ENCODE results near the gene ABCA2. TPM values are rescaled to one million over a fixed set of nuclear protein-coding genes. Genes with fewer than 3 reads are reported as not detected.

ABCA2 gene
- total and polyA plus RNA-seq, 3 donors from 2014 or later, result 33.6 to 65.5 (median 56.0) TPM

DNA sequence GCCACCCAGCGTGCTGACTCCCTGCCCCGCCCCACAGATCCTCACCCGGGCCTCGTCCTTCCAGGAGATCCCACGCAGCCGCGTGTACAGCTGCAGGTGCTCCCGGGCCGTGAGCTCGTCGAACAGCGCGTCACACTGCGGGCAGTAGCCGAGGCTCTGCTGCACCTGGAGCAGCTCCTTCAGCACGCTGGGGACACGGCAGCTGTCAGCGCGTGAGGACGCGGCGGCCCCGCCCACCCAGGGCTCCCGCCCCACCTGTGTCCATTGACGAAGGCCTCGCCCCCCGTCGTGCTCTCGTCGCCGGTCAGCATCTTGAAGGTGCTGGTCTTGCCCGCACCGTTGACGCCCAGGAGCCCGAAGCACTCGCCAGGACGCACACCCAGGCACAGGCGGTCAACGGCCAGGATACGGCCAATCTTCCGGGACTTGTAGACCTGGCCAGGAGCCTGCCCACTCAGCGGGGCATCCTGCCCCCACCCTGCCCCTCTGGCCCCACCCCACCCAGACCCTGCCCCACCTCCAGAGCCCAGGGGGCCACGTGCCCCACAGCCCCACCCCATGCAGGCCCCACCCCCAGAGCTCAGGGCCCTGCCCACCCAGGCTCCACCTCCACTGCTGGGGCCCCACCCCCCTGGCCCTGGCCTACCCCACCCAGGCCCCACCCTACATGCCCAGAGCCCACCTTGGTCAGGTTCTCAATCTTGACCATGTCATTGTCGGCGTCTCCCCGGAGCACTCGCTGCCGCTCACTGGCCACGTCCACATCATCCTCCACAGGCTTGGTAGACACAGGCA lies 17.9 kb downstream of the ABCA2 start:
- no peaks in the 10 kb centered on the region for H3K27me3 ChIP-seq
- intact Hi-C loops (cut with DNase I; ENCODE audit: low total_unique reads), result no loop called here
- H3K9me3 ChIP-seq, result no peaks in the 10 kb centered on the region
- DNase-seq, result no peak
- no peak overlapping the region for H3K27ac ChIP-seq
- no peaks in the 10 kb centered on the region for H3K36me3 ChIP-seq (ENCODE audit: low read depth, missing control alignments)
- TF ChIP-seq, protein P1, sequence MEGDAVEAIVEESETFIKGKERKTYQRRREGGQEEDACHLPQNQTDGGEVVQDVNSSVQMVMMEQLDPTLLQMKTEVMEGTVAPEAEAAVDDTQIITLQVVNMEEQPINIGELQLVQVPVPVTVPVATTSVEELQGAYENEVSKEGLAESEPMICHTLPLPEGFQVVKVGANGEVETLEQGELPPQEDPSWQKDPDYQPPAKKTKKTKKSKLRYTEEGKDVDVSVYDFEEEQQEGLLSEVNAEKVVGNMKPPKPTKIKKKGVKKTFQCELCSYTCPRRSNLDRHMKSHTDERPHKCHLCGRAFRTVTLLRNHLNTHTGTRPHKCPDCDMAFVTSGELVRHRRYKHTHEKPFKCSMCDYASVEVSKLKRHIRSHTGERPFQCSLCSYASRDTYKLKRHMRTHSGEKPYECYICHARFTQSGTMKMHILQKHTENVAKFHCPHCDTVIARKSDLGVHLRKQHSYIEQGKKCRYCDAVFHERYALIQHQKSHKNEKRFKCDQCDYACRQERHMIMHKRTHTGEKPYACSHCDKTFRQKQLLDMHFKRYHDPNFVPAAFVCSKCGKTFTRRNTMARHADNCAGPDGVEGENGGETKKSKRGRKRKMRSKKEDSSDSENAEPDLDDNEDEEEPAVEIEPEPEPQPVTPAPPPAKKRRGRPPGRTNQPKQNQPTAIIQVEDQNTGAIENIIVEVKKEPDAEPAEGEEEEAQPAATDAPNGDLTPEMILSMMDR (IDR thresholded peaks at IDR 0.05), result no peak
- TF ChIP-seq POLR2A (IDR thresholded peaks at IDR 0.05), result no peak
- H3K4me3 ChIP-seq, result no peak overlapping the region
- peaks cover 22% of the 10 kb centered on the region for H3K4me1 ChIP-seq
- 95 to 100% methylated on average over 12 to 45 of the region's 49 CpGs for WGBS, 2 donors

DNA sequence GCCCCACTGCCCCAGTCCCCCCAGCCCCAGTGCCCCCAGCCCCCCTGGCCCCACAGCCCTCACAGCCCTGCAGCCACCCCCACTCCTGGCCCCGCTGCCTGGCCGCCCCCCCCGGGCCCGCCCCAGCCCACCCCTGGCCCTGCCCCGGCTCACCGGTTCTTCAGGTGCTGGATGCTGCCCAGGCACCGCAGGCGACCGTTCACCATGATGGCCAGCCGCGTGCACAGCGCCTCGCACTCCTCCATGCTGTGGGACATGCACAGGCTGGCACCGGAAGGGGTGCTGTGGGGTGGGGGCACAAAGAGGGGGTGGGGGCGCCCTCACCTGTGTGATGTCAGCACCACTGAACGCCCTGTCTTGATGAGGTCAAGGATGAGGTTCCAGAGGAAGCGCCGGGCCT lies 18.8 kb downstream of the ABCA2 start:
- 87 to 95% methylated on average over 7 to 9 of the region's 18 CpGs for WGBS, 2 donors

DNA sequence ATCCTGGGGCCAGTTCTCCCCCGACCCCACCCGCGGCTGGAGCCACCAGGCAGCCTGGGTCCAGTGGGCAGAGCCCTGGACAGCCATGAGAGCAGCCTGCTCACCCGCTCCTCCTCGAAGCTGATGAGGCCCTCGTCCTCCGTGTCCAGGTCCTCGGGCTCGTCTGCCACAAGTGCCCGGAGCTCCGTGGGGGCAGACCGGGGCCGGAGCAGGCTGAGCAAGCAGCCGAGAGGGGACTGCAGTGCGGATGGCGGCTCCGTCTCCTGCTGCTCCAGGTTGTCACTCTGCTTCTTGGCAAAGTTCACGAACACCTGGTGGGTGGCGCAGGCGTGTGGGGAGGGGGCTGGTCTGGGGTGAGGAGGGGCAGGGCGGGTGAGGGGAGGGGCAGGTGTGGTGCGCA lies 19.7 kb downstream of the ABCA2 start:
- no peaks in the 10 kb centered on the region for H3K27me3 ChIP-seq
- H3K9me3 ChIP-seq, result no peaks in the 10 kb centered on the region
- no peak overlapping the region for H3K27ac ChIP-seq
- intact Hi-C loops (cut with DNase I; ENCODE audit: low total_unique reads), result no loop called here
- H3K4me3 ChIP-seq, result no peak overlapping the region
- H3K4me1 ChIP-seq, result peaks cover 22% of the 10 kb centered on the region
- WGBS, 2 donors, result 81 to 91% methylated on average over 7 to 13 of the region's 22 CpGs
- DNase-seq, result no peak
- H3K36me3 ChIP-seq (ENCODE audit: low read depth, missing control alignments), result no peaks in the 10 kb centered on the region
- TF ChIP-seq, protein P1 (IDR thresholded peaks at IDR 0.05), result no peak
- TF ChIP-seq POLR2A (IDR thresholded peaks at IDR 0.05), result no peak

More for the DNA sequence above, 18.8 kb downstream of the ABCA2 start:
- peaks cover 22% of the 10 kb centered on the region for H3K4me1 ChIP-seq
- intact Hi-C loops (cut with DNase I; ENCODE audit: low total_unique reads), result no loop called here
- H3K36me3 ChIP-seq (ENCODE audit: low read depth, missing control alignments), result no peaks in the 10 kb centered on the region
- no peak for DNase-seq
- H3K9me3 ChIP-seq, result no peaks in the 10 kb centered on the region
- H3K4me3 ChIP-seq, result no peak overlapping the region
- TF ChIP-seq, protein P1 (IDR thresholded peaks at IDR 0.05), result no peak
- TF ChIP-seq POLR2A (IDR thresholded peaks at IDR 0.05), result no peak
- H3K27ac ChIP-seq, result no peak overlapping the region
- H3K27me3 ChIP-seq, result no peaks in the 10 kb centered on the region

DNA sequence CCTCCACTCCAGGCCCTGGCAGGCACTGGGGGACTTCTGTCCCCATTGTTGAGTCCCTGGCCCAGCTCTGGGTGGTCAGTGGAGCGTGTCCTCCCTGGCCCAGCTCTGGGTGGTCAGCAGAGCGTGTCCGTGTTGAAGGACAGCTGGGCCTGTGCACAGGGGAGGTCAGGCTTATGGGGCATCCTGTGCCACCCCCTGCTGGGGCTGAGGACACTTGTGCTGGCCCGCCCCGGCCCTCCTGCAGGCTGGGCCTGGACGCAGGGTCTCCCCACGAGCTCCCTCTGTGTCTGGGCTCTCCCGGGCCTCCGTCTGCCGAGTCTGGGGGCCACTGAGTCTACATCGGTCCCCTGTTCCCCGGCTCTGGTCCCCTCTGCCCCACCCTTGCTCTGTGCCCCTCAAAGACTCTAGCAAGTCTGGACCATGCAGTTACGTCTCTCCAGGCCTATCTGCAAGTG lies 20.2 kb downstream of the ABCA2 start:
- Histone ChIP-seq H3K36me3 (ENCODE audit: low read depth, missing control alignments) (no peaks in the 10 kb centered on the region), H3K4me1 (peaks cover 22% of the 10 kb centered on the region), H3K9me3 (no peaks in the 10 kb centered on the region), H3K27ac (no peak overlapping the region), H3K4me3 (no peak overlapping the region), H3K27me3 (no peaks in the 10 kb centered on the region)
- WGBS, 2 donors, result 74% methylated on average over 13 of the region's 13 CpGs; no CpG with 5 or more reads in 1 of the 2 donors
- no peak for TF ChIP-seq POLR2A (IDR thresholded peaks at IDR 0.05)
- TF ChIP-seq, protein P1 (IDR thresholded peaks at IDR 0.05), result no peak
- intact Hi-C loops (cut with DNase I; ENCODE audit: low total_unique reads), result no loop called here
- DNase-seq, result no peak
